ENCODE results near the gene HS3ST3A1.

DNA sequence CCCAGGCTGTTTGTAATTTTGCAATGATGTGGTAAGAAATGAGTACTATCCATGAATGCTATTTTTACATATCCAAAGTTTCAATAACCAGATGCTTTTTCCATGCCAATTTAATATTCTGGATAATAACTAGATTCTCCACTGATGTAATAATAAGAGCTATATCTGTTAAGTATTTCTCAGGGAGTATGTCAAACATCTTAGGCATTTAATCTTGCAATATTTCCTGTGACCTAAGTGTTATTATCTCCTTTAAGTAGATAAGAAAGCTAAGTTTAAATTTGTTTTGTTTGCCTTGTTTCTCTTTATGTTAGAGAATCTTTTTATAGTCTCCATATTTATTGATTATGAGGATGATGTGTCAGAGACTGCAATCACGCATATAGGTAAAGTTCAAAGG is 32.3 kb upstream of the HS3ST3A1 start:
- TF ChIP-seq POLR2A (IDR thresholded peaks at IDR 0.05): no peak
- no peak for TF ChIP-seq POLR2AphosphoS5 (IDR thresholded peaks at IDR 0.05)
- TF ChIP-seq, protein P1, sequence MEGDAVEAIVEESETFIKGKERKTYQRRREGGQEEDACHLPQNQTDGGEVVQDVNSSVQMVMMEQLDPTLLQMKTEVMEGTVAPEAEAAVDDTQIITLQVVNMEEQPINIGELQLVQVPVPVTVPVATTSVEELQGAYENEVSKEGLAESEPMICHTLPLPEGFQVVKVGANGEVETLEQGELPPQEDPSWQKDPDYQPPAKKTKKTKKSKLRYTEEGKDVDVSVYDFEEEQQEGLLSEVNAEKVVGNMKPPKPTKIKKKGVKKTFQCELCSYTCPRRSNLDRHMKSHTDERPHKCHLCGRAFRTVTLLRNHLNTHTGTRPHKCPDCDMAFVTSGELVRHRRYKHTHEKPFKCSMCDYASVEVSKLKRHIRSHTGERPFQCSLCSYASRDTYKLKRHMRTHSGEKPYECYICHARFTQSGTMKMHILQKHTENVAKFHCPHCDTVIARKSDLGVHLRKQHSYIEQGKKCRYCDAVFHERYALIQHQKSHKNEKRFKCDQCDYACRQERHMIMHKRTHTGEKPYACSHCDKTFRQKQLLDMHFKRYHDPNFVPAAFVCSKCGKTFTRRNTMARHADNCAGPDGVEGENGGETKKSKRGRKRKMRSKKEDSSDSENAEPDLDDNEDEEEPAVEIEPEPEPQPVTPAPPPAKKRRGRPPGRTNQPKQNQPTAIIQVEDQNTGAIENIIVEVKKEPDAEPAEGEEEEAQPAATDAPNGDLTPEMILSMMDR (IDR thresholded peaks at IDR 0.05 in 8 of 11, conservative IDR thresholded peaks at IDR 0.05 in 3 of 11): no peak
